Fibroblast of the aortic adventitia (primary cell): ENCODE measurements around the gene PLCB3. TPM values are rescaled to one million over a fixed set of nuclear protein-coding genes. Genes with fewer than 3 reads are reported as not detected.

Source experiments
- DNase-seq: peaks from one replicate; pipeline ENCODE4 v3.0.0-alpha.2; 2010; ENCODE audit warnings: low read depth
- H3K4me3 ChIP-seq: 2 replicates; pipeline ENCODE4 v1.5.1; 2011; ENCODE audit warnings: low read depth, mild to moderate bottlenecking, control low read depth, low read length, moderate library complexity
- total RNA-seq: library from RNA; depleted of rRNA; stranded (reverse); fragments of >200 nt; gene quantifications from 2 replicates; pipeline ENCODE4 v1.2.3, GENCODE V29; 2012; ENCODE audit warnings: low replicate concordance
- TF ChIP-seq, protein P1 (sequence below): IDR thresholded peaks from 2 replicates; pipeline ENCODE4 v1.5.1; 2011; ENCODE audit warnings: mild to moderate bottlenecking, low read length, control low read depth, inconsistent platforms; ENCODE audit not compliant: insufficient read depth

PLCB3 gene
- total RNA-seq, 1 donor: 47.5 TPM

- TF ChIP-seq, protein P1, sequence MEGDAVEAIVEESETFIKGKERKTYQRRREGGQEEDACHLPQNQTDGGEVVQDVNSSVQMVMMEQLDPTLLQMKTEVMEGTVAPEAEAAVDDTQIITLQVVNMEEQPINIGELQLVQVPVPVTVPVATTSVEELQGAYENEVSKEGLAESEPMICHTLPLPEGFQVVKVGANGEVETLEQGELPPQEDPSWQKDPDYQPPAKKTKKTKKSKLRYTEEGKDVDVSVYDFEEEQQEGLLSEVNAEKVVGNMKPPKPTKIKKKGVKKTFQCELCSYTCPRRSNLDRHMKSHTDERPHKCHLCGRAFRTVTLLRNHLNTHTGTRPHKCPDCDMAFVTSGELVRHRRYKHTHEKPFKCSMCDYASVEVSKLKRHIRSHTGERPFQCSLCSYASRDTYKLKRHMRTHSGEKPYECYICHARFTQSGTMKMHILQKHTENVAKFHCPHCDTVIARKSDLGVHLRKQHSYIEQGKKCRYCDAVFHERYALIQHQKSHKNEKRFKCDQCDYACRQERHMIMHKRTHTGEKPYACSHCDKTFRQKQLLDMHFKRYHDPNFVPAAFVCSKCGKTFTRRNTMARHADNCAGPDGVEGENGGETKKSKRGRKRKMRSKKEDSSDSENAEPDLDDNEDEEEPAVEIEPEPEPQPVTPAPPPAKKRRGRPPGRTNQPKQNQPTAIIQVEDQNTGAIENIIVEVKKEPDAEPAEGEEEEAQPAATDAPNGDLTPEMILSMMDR: no peak
- DNase-seq: no peak
- peak overlapping the region; percentile 82 for H3K4me3 ChIP-seq
These were observed 2.2 kb downstream of the PLCB3 start for GRCh38 chr11:64253481-64253880.

DNA sequence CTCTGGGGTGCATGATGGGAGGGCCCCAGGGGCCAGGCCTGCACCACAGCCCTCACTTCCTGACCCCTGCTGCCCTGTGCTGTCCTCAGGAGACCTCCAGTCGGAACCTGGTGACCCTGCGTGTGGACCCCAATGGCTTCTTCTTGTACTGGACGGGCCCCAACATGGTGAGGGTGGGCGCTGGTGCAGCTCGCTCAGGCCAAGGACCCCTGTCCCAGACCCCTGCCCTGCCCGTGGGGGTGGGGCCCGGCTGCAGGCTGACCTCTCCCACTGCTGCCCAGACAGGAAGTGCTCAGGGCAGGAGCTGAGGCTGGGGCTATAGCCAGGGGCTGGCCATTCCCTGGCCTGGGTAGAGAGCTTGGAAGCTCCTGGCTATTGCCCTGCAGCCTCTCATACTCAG is 3.0 kb downstream of the PLCB3 start:
- DNase-seq: no peak
- H3K4me3 ChIP-seq: no peak overlapping the region
- TF ChIP-seq, protein P1: no peak

- TF ChIP-seq, protein P1: no peak
- no peak overlapping the region for H3K4me3 ChIP-seq
- no peak for DNase-seq
These were observed 4.1 kb downstream of the PLCB3 start for GRCh38 chr11:64255135-64256128.

DNA sequence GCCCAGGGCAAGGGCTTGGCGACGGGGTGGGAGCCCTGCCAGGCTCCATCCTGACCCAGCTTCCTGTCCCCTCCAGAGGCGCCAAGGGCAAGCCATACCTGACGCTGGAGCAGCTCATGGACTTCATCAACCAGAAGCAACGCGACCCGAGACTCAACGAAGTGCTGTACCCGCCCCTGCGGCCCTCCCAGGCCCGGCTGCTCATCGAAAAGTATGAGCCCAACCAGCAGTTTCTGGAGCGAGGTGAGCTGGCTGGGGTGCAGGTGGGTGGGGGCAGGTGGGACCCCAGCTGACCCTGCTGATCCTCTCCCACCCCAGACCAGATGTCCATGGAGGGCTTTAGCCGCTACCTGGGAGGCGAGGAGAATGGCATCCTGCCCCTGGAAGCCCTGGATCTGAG is 5.0 kb downstream of the PLCB3 start:
- no peak overlapping the region for H3K4me3 ChIP-seq
- TF ChIP-seq, protein P1: no peak
- DNase-seq: no peak

DNA sequence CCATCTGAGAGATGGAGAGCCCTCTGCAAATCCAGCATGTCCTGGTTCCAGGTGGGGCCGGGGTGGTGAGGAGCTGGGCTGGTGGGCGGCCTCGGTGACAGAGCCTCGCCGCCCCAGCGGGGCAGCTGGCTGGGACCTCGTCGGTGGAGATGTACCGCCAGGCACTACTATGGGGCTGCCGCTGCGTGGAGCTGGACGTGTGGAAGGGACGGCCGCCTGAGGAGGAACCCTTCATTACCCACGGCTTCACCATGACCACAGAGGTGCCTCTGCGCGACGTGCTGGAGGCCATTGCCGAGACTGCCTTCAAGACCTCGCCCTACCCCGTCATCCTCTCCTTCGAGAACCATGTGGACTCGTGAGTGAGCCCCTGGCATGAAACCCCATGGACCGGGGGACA is 7.0 kb downstream of the PLCB3 start:
- TF ChIP-seq, protein P1: no peak
- H3K4me3 ChIP-seq: no peak overlapping the region
- DNase-seq: no peak

GRCh38 chr11:64258946-64259532 is 7.7 kb downstream of the PLCB3 start:
- DNase-seq: no peak
- no peak overlapping the region for H3K4me3 ChIP-seq
- TF ChIP-seq, protein P1: no peak
